Stomach (tissue), 9 donors: ENCODE results near the gene FLAD1. TPM values are rescaled to one million over a fixed set of nuclear protein-coding genes. Genes with fewer than 3 reads are reported as not detected.

Source experiments
- DNase-seq, 2 donors: peaks; one replicate each; pipeline versions ENCODE4 v3.0.0 to v3.0.0-alpha.2; 2013 to 2019
- H3K27ac ChIP-seq, 5 donors: fragments of 200-600 bp in 4 of 5; sonication (generic) in 4 of 5; one replicate each; pipeline ENCODE4 v1.5.1; 2013 to 2019; ENCODE audit warnings: mild to moderate bottlenecking in 1 of 5, moderate library complexity in 1 of 5
- H3K27me3 ChIP-seq, 3 donors: fragments of 200-600 bp; sonication (generic); one replicate each; pipeline ENCODE4 v1.5.1; 2017 to 2019; ENCODE audit warnings: mixed run types in 1 of 3
- H3K36me3 ChIP-seq, 4 donors: fragments of 200-600 bp; sonication (generic); 1 replicate in 3 of 4; 2 replicates in 1 of 4; pipeline ENCODE4 v1.5.1; 2016 to 2019
- H3K4me1 ChIP-seq, 4 donors: fragments of 200-600 bp; sonication (generic); one replicate each; pipeline ENCODE4 v1.5.1; 2016 to 2019
- H3K4me3 ChIP-seq, 4 donors: fragments of 200-600 bp; sonication (generic) in 3 of 4; one replicate each; pipeline ENCODE4 v1.5.1; 2016 to 2019; ENCODE audit warnings: mild to moderate bottlenecking in 1 of 4
- H3K9me3 ChIP-seq, 4 donors: fragments of 200-600 bp; sonication (generic); one replicate each; pipeline ENCODE4 v1.5.1; 2016 to 2019
- CTCF ChIP-seq, 7 experiments: fragments of 450-650 bp in 4 of 7; fragments of 200-600 bp in 3 of 7; sonication (generic) in 3 of 7; IDR thresholded peaks; one replicate each; pipeline ENCODE4 v1.5.1; 2016 to 2019; ENCODE audit warnings: antibody characterized with exemption in 7 of 7, control low read depth in 2 of 7, mild to moderate bottlenecking in 1 of 7
- EP300 ChIP-seq: sonication (generic); formaldehyde crosslinking; IDR thresholded peaks from one replicate; pipeline ENCODE4 v1.6.1; 2017; ENCODE audit warnings: antibody characterized with exemption
- POLR2A ChIP-seq, 4 donors: fragments of 450-650 bp; IDR thresholded peaks; one replicate each; pipeline ENCODE4 v1.6.1; 2016; ENCODE audit warnings: antibody characterized with exemption in 4 of 4, control low read depth in 2 of 4, mild to moderate bottlenecking in 1 of 4, moderate library complexity in 1 of 4
- POLR2AphosphoS5 ChIP-seq, 3 donors: sonication (generic); formaldehyde crosslinking; IDR thresholded peaks; one replicate each; pipeline ENCODE4 v1.6.1; 2016; ENCODE audit warnings: antibody characterized with exemption in 3 of 3
- WGBS, 5 donors: extraction: QIAGEN DNeasy Blood & Tissue Kit in 3 of 5; methylation state at CpG; one replicate each; pipeline versions ENCODE4 v1.1.5 to v1.1.7; 2013 to 2018; 5-methylcytosine and 5-hydroxymethylcytosine counted together
- intact Hi-C: fragments of 100-400 bp; cut with DNase I; formaldehyde crosslinking; loops from one replicate; pipeline ENCODE4 v1.15.1; 2023; ENCODE audit warnings: low total_unique reads
- polyA plus RNA-seq, 3 donors: library from polyadenylated mRNA; stranded (reverse); fragments of 200-250 nt; gene quantifications; one replicate each; pipeline ENCODE4 v1.2.3, GENCODE V29; 2013
- total RNA-seq, 5 donors: library from RNA; depleted of rRNA; stranded (reverse); fragments of >200 nt; gene quantifications; one replicate each; pipeline versions ENCODE4 v1.1.0 to v1.2.3, GENCODE V29; 2014 to 2016
- donor health status: healthy with polysubstance abuse.
- donor health status: Bipolar disorder and iron deficiency.
- donor health status: healthy.

The FLAD1 gene
- total and polyA plus RNA-seq, 8 donors, result 14.1 to 76.5 (median 42.1) TPM

- Histone ChIP-seq H3K4me1 (peaks cover 31 to 80% (median 68%) of the 10 kb centered on the region in 4 donors), H3K27me3 (no peaks in the 10 kb centered on the region), H3K9me3 (no peaks in the 10 kb centered on the region), H3K27ac (peak within 1 kb of the TSS; percentile 98 to 99 (median 99)), H3K36me3 (peaks cover 34 to 59% (median 58%) of the 10 kb centered on the region in 4 donors), H3K4me3 (peak within 1 kb of the TSS; percentile 84 to 95 (median 89))
- intact Hi-C loops, result loop anchor here (10.0 kb wide), 1 partner anchor 53 kb away; no protein-coding TSS in a partner anchor
- 0 to 3% (median 1%) methylated on average over 20 to 93 of the region's 93 CpGs for WGBS, 5 donors
- no peak for TF ChIP-seq EP300
- peak in 1 of 4 donors; percentile 31 for TF ChIP-seq POLR2A (IDR thresholded peaks at IDR 0.05)
- TF ChIP-seq CTCF (IDR thresholded peaks at IDR 0.05), result peak in 5 of 7 experiments; percentile 30 to 77 (median 40)
- peak; percentile 34 to 94 (median 82) for TF ChIP-seq POLR2AphosphoS5 (IDR thresholded peaks at IDR 0.05)
- DNase-seq, result peak; percentile 81 to 94
Measured at GRCh38 chr1:154961207-154962155, 21.7 kb upstream of the FLAD1 start, which contains the start of gene PYGO2. PYGO2 (minus strand) TSS chr1:154961782; CDS start chr1:154961576, 206 bp downstream.

GRCh38 chr1:154962156-154962749, 20.9 kb upstream of the FLAD1 start:
- no peaks in the 10 kb centered on the region for H3K27me3 ChIP-seq
- 1 to 4% (median 2%) methylated on average over 20 to 25 of the region's 25 CpGs for WGBS, 5 donors
- peaks cover 23 to 80% (median 67%) of the 10 kb centered on the region in 4 donors for H3K4me1 ChIP-seq
- no peaks in the 10 kb centered on the region for H3K9me3 ChIP-seq
- no peak for TF ChIP-seq POLR2A (IDR thresholded peaks at IDR 0.05)
- TF ChIP-seq POLR2AphosphoS5 (IDR thresholded peaks at IDR 0.05), result no peak
- TF ChIP-seq CTCF (IDR thresholded peaks at IDR 0.05), result no peak
- no peak for TF ChIP-seq EP300
- DNase-seq, result peak in 1 of 2 donors; percentile 59
- peak overlapping the region; percentile 98 to 99 (median 99) for H3K27ac ChIP-seq
- peak overlapping the region; percentile 84 to 95 (median 89) for H3K4me3 ChIP-seq
- H3K36me3 ChIP-seq, result peaks cover 41 to 67% (median 66%) of the 10 kb centered on the region in 4 donors
- intact Hi-C loops, result loop anchor here (10.0 kb wide), 1 partner anchor 53 kb away; no protein-coding TSS in a partner anchor

GRCh38 chr1:154962795-154963330, 20.3 kb upstream of the FLAD1 start:
- DNase-seq, result peak in 1 of 2 donors; percentile 5
- no peak for TF ChIP-seq POLR2A (IDR thresholded peaks at IDR 0.05)
- no peak for TF ChIP-seq CTCF (IDR thresholded peaks at IDR 0.05)
- no peak for TF ChIP-seq EP300
- no peak for TF ChIP-seq POLR2AphosphoS5 (IDR thresholded peaks at IDR 0.05)
- Histone ChIP-seq H3K27me3 (no peaks in the 10 kb centered on the region), H3K4me3 (peak overlapping the region; percentile 84 to 95 (median 89)), H3K27ac (peak overlapping the region in 4 of 5 donors; percentile 98 to 99 (median 98)), H3K36me3 (peaks cover 47 to 72% (median 71%) of the 10 kb centered on the region in 4 donors), H3K9me3 (no peaks in the 10 kb centered on the region), H3K4me1 (peaks cover 20 to 79% (median 69%) of the 10 kb centered on the region in 4 donors)
- intact Hi-C loops, result loop anchor here (10.0 kb wide), 1 partner anchor 52 kb away; no protein-coding TSS in a partner anchor
- 42 to 69% (median 60%) methylated on average over 6 of the region's 6 CpGs for WGBS, 5 donors

- peak overlapping the region in 3 of 5 donors; percentile 10 to 99 (median 98) for H3K27ac ChIP-seq
- TF ChIP-seq EP300 (no peak), POLR2AphosphoS5 (IDR thresholded peaks at IDR 0.05) (no peak), CTCF (IDR thresholded peaks at IDR 0.05) (no peak), POLR2A (IDR thresholded peaks at IDR 0.05) (no peak)
- intact Hi-C loops, result loop anchor here (10.0 kb wide), 1 partner anchor 51 kb away; no protein-coding TSS in a partner anchor
- 68 to 79% (median 74%) methylated on average over 8 of the region's 8 CpGs for WGBS, 5 donors
- peaks cover 20 to 78% (median 70%) of the 10 kb centered on the region in 4 donors for H3K4me1 ChIP-seq
- no peaks in the 10 kb centered on the region for H3K9me3 ChIP-seq
- peak in 1 of 2 donors; percentile 3 for DNase-seq
- H3K27me3 ChIP-seq, result no peaks in the 10 kb centered on the region
- H3K36me3 ChIP-seq, result peaks cover 46 to 72% (median 71%) of the 10 kb centered on the region in 4 donors
- H3K4me3 ChIP-seq, result no peak overlapping the region
Measured at GRCh38 chr1:154963643-154964042, 19.5 kb upstream of the FLAD1 start.
